ENCODE results near the gene IDUA.
A peak's percentile ranks its signal among the peaks of the same experiment; 100 is the strongest.
"Not testable (repeated sequence)": the region's sequence is repeated elsewhere in the genome, so short reads cannot be mapped to it uniquely, and the experiment has no call there.

IDUA gene

DNA sequence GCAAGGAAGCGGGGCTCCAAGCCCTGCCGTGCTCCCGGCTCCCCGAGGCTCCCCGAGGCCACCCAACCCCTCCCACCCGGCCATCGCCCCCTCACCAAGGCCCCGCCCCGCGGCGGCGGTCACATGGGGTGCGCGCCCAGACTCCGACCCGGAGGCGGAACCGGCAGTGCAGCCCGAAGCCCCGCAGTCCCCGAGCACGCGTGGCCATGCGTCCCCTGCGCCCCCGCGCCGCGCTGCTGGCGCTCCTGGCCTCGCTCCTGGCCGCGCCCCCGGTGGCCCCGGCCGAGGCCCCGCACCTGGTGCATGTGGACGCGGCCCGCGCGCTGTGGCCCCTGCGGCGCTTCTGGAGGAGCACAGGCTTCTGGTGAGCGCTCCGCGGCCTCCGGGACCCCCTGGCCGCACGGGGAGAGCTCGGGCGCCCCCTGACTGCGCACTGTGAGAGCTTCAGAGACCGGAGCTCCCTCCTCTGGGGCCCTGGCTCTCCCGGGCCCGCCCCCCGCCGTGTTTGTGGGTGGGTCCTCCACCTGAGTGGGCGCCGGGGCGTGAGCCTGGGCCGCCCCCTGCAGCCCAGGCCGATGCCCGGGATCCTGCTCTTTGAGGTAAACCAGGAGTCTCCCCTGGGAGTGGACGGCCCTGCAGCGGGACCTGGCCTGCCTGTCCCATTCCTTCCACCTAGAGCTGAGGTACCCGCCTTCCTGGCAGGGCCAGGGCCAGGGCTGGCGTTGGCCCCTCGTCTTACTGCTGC, at the start of gene IDUA:
Gene IDUA, plus strand, starts transcription at position 166 of the 745 bp plus-strand sequence. Its CDS starts 41 bp downstream, at position 207.
- TF ChIP-seq Cebpa-rat (IDR thresholded peaks at IDR 0.05), result no peak
- Histone ChIP-seq H3K4me2 (peak within 1 kb of the TSS; percentile 73 to 98 (median 95)), H3K4me3 (peak within 1 kb of the TSS; percentile 68 to 85 (median 72)), H3K9me3 (replicated peaks in 1 of 11) (no peaks in the 10 kb centered on the region), H3K27me3 (no peaks in the 10 kb centered on the region), H3K9ac (peak within 1 kb of the TSS; percentile 75 to 86 (median 80)), H3K27ac (peak within 1 kb of the TSS; percentile 45 to 79 (median 74); a peak in 21 of 22 replicates), H3K36me3 (peaks cover 0 to 31% (median 25%) of the 10 kb centered on the region in 11 experiments; a peak in 17 of 22 replicates), H4K20me1 (peaks cover 0 to 54% (median 47%) of the 10 kb centered on the region in 11 experiments; a peak in 17 of 22 replicates), H3K4me1 (peaks cover 28 to 45% (median 40%) of the 10 kb centered on the region in 10 experiments)

GRCh38 chr4:939508-939907, 47.3 kb upstream of the IDUA start:
- H3K9ac ChIP-seq; H3K36me3 ChIP-seq; H3K27ac ChIP-seq; H3K4me3 ChIP-seq; H3K9me3 ChIP-seq (replicated peaks in 1 of 11); H3K4me2 ChIP-seq; H3K27me3 ChIP-seq: not testable (repeated sequence)
- Histone ChIP-seq H4K20me1 (peaks cover 0 to 25% (median 0%) of the 10 kb centered on the region in 11 experiments; a peak in 6 of 22 replicates), H3K4me1 (peaks cover 16 to 34% (median 27%) of the 10 kb centered on the region in 10 experiments)

DNA sequence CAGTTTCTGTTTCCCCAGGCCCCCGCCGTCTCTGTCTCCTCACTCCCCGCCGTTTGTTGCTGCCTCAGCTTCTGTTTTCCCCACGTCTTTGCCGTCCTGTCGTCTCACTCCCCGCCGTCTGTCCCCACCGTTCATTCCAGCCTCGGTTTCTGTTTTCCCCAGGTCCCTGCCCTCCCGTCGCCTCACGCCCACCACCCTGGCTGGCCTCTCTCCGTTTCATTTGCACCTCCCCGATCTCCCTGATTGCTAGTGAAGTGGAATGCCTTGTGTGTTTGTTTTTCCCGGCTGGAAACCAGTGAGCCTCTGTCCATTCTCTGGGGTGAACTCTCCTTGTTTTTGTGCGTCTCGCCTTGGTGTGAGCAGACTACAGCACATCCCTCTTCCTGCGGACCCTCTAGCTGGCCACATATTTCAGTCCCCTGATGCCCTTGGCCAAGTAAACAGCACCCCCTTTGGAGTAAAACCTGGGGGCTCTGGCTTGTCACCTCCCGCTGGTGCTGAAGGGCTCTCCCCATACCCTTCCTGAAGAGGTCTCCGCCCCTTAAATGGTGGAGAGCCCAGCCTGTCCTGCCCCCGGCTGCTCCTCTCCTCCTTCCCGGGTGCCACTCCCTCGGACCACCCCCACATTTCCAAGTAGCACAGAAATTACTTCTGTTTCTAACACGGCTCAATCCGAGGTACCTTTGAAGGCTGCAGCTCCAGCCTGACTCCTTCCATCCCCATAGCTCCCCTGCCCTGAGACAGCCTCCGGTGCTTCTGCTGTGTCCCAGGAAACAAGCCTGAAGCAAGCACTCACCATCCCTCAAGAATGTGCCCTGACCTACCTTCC, 41.4 kb upstream of the IDUA start:
- peaks cover 0 to 74% (median 15%) of the 10 kb centered on the region in 11 experiments; a peak in 16 of 22 replicates for H4K20me1 ChIP-seq
- H3K4me1 ChIP-seq, result peaks cover 0 to 13% (median 4%) of the 10 kb centered on the region in 10 experiments; a peak in 4 of 20 replicates
- no peak overlapping the region for H3K9ac ChIP-seq
- TF ChIP-seq Cebpa-rat (IDR thresholded peaks at IDR 0.05), result no peak
- H3K27ac ChIP-seq, result no peak overlapping the region
- H3K4me2 ChIP-seq, result no peak overlapping the region
- no peak overlapping the region for H3K4me3 ChIP-seq
- peaks cover 0 to 8% (median 0%) of the 10 kb centered on the region in 11 experiments; a peak in 2 of 22 replicates for H3K36me3 ChIP-seq
- no peaks in the 10 kb centered on the region for H3K9me3 ChIP-seq (replicated peaks in 1 of 11)
- no peaks in the 10 kb centered on the region for H3K27me3 ChIP-seq

DNA sequence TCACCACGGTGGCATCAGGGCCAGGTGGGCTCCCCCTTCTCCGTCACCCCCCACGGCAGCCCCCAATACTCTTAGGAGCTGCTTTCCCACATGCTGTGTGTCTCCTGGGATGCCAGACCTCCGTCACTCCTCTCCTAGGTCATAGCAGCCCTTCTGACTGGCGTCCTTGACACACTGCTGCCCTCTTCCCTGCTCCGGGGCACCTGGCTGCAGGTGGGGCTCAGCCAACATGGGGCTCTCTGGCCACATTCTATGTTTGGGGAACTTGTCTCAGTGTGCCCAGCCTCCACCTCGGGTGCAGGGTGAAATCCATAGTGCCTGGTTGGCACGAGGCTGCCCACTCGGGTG, 40.8 kb upstream of the IDUA start:
- Histone ChIP-seq H3K4me2 (no peak overlapping the region), H3K9me3 (replicated peaks in 1 of 11) (no peaks in the 10 kb centered on the region), H3K9ac (no peak overlapping the region), H3K27ac (no peak overlapping the region), H3K27me3 (no peaks in the 10 kb centered on the region), H4K20me1 (peaks cover 0 to 80% (median 15%) of the 10 kb centered on the region in 11 experiments; a peak in 16 of 22 replicates), H3K4me3 (no peak overlapping the region), H3K36me3 (peaks cover 0 to 9% (median 0%) of the 10 kb centered on the region in 11 experiments; a peak in 2 of 22 replicates), H3K4me1 (peaks cover 0 to 13% (median 4%) of the 10 kb centered on the region in 10 experiments; a peak in 4 of 20 replicates)
- TF ChIP-seq Cebpa-rat (IDR thresholded peaks at IDR 0.05), result no peak

GRCh38 chr4:946517-947471, 40.0 kb upstream of the IDUA start:
- Histone ChIP-seq H3K27ac (no peak overlapping the region), H3K4me3 (no peak overlapping the region), H3K4me2 (no peak overlapping the region), H3K9ac (no peak overlapping the region), H3K9me3 (replicated peaks in 1 of 11) (no peaks in the 10 kb centered on the region), H3K4me1 (peaks cover 0 to 13% (median 4%) of the 10 kb centered on the region in 10 experiments; a peak in 4 of 20 replicates), H3K36me3 (peaks cover 0 to 15% (median 0%) of the 10 kb centered on the region in 11 experiments; a peak in 3 of 22 replicates), H3K27me3 (no peaks in the 10 kb centered on the region), H4K20me1 (peaks cover 0 to 87% (median 15%) of the 10 kb centered on the region in 11 experiments; a peak in 17 of 22 replicates)
- no peak for TF ChIP-seq Cebpa-rat (IDR thresholded peaks at IDR 0.05)

- Histone ChIP-seq H3K4me2 (no peak overlapping the region), H3K27me3 (no peaks in the 10 kb centered on the region), H3K36me3 (peaks cover 0 to 15% (median 0%) of the 10 kb centered on the region in 11 experiments; a peak in 3 of 22 replicates), H3K9ac (no peak overlapping the region), H3K4me1 (peaks cover 0 to 13% (median 4%) of the 10 kb centered on the region in 10 experiments; a peak in 4 of 20 replicates), H3K27ac (no peak overlapping the region), H3K9me3 (replicated peaks in 1 of 11) (no peaks in the 10 kb centered on the region), H3K4me3 (no peak overlapping the region), H4K20me1 (peaks cover 0 to 91% (median 15%) of the 10 kb centered on the region in 11 experiments; a peak in 17 of 22 replicates)
- no peak for TF ChIP-seq Cebpa-rat (IDR thresholded peaks at IDR 0.05)
Measured at GRCh38 chr4:947491-947971, 39.3 kb upstream of the IDUA start.

DNA sequence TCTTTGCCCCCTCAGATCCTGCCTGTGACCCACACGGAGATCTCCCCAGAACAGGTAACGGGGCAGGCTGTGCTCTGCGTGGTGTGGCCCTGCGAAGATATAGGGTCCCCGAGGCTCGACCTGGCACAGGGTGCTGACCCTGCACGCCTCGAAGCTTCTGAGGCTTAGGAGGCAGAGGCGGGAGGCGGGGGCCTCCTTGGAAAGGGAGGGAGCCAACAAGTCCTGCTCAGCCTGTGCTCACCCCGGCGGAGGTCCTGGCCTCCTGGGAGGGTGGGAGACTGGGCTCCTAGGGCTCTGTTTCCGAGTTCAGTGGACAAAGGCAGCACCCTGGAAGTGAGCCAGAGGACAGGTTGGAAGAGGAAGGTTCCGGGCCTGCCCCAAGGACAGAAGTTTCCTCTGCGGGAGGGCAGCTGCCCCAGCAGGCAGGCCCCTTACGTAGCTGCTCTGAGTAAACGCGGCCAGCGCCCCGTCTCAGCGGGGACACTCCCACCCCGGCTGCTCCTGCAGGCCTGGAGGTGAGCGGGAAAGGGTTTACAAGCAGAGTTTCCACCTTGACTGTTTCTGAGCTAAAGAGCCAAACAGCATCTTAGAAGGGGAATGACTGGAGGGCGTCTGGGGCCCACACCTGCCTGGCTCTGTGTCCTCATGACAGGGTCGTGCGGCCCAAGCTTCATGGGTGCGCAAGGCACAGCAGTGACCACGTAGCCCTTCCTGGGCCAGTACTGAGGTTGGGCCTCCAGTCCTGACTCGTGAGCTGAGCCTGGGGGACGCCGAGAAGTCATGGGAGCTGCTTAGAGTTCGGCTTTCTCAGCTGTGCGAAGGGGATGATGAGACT, 38.5 kb upstream of the IDUA start:
- Histone ChIP-seq H3K4me2 (no peak overlapping the region), H4K20me1 (peaks cover 0 to 87% (median 15%) of the 10 kb centered on the region in 11 experiments; a peak in 17 of 22 replicates), H3K27me3 (no peaks in the 10 kb centered on the region), H3K27ac (0 out of 22 replicates have a peak overlapping the region, but pooled peaks of 1 of the 11 experiments have one; percentile 18), H3K9me3 (replicated peaks in 1 of 11) (no peaks in the 10 kb centered on the region), H3K4me1 (peaks cover 0 to 11% (median 3%) of the 10 kb centered on the region in 10 experiments; a peak in 4 of 20 replicates), H3K9ac (0 out of 22 replicates have a peak overlapping the region, but pooled peaks of 1 of the 11 experiments have one; percentile 19), H3K4me3 (no peak overlapping the region), H3K36me3 (peaks cover 0 to 14% (median 0%) of the 10 kb centered on the region in 11 experiments; a peak in 7 of 22 replicates)
- TF ChIP-seq Cebpa-rat (IDR thresholded peaks at IDR 0.05), result no peak

Measured in BLaER1 treated with 17β-estradiol and CSF1 and Interleukin-3, amounts not matched to agents 10 nM and 100 nM (cell line).